ENCODE measurements around the gene EQTN. TPM values are rescaled to one million over a fixed set of nuclear protein-coding genes. Genes with fewer than 3 reads are reported as not detected.
"Not testable (repeated sequence)": the region's sequence is repeated elsewhere in the genome, so short reads cannot be mapped to it uniquely, and the experiment has no call there.

EQTN gene
- total RNA-seq, 1 experiment from 2014 or later, result not detected

DNA sequence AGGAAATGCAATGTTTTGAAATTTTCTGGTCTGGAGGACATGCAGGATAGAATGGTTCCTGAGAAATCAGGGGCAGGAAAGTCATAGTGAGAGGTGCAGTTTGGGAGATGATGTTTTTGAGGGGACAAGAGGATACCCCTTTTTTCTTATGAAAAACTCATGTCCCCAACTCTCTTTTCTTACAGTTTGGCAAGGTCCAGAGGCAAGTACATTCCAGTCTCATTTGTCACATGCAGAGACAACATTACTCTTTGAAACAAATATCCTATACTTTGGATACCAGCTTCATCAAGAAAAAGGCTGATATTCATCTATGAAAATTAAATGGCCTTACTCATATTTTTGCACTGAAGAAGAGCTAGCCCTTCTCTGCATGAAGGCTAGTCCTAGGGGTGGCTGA, 48.2 kb downstream of the EQTN start:
- no peak for DNase-seq (ENCODE audit: low read depth, low spot score)
- in situ Hi-C loops (cut with HindIII; ENCODE audit: low pct_unique_long_range_greater_than_20kb, low sequenced_read_pairs), result no loop called here

DNA sequence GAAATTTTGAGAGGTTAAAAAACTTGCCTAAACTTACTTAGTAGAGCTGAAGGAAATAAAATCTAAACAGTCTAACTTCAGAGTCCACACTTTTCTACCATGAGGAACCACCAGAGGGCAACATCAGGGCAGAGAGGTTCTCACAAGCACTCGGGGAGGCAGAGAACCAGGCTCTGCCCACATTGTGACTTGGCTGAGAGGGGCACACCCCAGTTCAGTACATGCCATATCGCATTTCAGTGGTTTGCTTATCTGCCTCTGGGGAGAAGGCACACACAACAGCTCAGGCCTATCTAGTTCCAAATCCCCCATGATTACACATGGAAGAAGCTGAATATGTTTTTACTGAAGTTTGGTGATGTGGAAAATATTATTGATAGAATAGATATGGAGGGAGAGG, 49.2 kb downstream of the EQTN start:
- no peak for DNase-seq (ENCODE audit: low read depth, low spot score)
- in situ Hi-C loops (cut with HindIII; ENCODE audit: low pct_unique_long_range_greater_than_20kb, low sequenced_read_pairs), result no loop called here

DNA sequence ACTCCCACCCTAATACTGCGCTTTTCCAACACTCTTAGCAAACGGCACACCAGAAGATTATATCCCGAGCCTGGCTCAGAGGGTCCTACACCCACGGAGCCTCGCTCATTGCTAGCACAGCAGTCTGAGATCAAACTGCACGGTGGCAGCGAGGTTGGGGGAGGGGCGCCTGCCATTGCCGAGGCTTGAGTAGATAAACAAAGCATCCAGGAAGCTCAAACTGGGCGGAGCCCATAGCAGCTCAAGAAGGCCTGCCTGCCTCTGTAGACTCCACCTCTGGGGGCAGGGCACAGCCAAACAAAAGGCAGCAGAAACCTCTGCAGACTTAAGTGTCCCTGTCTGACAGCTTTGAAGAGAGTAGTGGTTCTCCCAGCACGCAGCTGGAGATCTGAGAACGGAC, 57.3 kb downstream of the EQTN start:
- in situ Hi-C loops (cut with HindIII; ENCODE audit: low pct_unique_long_range_greater_than_20kb, low sequenced_read_pairs); DNase-seq (ENCODE audit: low read depth, low spot score): not testable (repeated sequence)

Other genes starting within 250 kb of the EQTN start
- not detected in 2 replicates for gene TEK, start 187.9 kb downstream of the EQTN start, total RNA-seq (2014; rRNA removed; shearing (Covaris generic))
- gene IFNK, start 227.1 kb upstream of the EQTN start, total RNA-seq (2014; rRNA removed; shearing (Covaris generic)), result not detected in 2 replicates
- not detected in 2 replicates for gene MOB3B, start 232.7 kb upstream of the EQTN start, total RNA-seq (2014; rRNA removed; shearing (Covaris generic))